Middle frontal gyrus (tissue), 1 donor: Measurements from ENCODE around the gene ITGB1.
"Not testable (repeated sequence)": the region's sequence is repeated elsewhere in the genome, so short reads cannot be mapped to it uniquely, and the experiment has no call there.

Source experiments
- DNase-seq: peaks from one replicate; pipeline ENCODE4 v3.0.0-alpha.2; 2015; ENCODE audit warnings: low spot score; ENCODE audit errors: extremely low spot score

ITGB1 gene

DNA sequence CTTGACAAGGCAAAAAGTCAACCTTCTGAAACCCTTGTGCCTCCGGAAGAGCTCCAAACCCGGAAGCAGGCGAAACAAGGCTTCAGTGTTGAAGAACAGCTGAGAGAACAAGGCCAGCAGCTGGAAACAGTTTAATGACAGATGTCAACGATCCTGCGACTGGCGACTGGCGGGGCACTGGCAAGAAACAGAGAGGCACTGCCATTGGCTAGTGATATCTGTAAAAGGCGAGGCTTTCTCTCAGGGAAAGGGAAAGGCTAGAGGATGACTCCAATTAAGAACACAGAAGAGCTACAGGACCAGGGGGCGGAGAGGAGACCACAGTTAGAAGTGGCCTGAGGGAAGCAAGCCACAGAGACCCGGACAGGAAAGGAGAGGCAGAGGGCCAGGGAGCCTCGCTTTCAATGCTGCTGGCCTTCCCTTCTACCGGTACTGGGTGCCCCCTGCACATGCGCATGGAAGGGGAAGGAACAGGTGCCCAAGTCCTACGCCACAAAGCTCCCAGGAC lies 19.4 kb downstream of the ITGB1 start:
- peak; percentile 42 for DNase-seq

DNA sequence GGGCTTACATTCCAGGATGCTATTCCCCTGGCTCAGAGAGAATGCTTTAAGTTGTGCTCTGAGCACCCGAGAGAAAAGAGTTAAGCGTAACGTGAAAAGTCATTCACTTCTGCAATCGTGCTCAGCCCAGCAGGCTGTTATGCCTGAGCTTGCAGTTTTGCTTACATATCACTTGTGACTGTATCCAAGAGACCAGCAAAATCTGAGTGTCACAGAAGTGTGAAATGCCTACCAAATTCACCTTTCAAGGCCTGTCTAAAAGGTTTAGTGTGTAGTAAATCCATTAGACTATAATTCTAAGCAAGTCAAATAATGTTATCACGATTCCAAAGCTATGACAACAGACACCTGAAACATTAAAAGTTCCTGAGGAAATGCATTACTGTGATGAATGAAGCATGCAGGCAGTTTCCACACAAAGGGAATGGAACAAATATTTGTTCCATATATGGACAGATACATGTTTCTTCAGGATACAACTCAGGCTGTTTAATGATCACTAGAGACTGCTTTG lies 20.1 kb downstream of the ITGB1 start:
- no peak for DNase-seq

DNA sequence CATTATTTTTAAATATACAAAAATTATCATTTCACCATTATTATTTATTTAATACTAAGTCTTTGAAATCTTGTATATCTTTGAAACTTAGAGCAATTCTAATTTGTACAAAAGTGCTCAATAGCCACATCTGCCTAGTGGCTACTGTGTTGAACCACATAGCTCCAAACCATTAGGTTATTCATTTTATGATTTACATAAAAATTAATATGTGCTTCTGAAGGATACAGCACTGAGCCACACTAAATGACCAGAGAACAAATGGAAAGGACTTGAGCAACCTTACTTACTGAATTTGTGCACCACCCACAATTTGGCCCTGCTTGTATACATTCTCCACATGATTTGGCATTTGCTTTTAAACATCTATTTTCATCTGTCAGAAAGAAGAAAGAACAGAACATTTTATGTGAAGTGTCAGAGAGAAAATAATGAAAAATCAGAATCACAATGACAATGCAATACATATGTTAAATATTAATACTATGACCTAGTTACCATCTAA lies 25.8 kb downstream of the ITGB1 start:
- no peak for DNase-seq

DNA sequence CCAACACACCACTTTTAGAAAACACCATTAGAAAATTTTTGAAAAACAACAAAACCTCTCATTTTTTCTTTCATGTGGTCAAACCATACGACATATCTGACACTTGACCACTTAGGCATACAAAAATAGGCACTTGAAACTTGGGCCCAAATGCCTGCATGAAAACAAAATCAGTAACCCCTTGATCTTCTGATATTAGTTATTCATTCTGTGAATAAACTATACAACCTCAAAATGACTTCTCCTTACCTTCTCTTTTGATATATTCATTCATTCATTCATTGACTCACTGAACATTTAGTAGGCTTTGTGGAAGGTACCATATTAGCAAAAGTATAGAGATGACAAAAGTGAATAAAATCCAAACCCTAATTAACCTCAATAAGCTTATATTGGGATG lies 26.4 kb downstream of the ITGB1 start:
- DNase-seq: no peak

DNA sequence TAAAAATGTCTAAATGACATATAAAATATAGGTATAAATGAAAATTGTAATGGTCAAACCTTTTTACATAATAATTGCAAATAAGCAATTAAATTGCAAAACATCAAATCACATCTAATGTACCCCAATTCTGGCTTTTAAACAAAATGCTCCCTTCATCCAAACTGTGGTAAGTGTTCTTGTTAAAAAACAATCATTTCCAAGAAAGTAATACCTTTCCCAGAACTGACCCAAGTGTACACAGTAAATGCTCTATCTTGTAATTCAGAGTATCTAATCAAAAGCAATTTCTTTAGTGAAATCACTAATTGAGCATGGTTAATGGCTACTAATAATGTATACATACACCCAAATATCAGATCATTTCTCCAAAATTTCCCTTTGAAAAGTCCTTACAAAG lies 28.0 kb downstream of the ITGB1 start:
- DNase-seq: no peak

DNA sequence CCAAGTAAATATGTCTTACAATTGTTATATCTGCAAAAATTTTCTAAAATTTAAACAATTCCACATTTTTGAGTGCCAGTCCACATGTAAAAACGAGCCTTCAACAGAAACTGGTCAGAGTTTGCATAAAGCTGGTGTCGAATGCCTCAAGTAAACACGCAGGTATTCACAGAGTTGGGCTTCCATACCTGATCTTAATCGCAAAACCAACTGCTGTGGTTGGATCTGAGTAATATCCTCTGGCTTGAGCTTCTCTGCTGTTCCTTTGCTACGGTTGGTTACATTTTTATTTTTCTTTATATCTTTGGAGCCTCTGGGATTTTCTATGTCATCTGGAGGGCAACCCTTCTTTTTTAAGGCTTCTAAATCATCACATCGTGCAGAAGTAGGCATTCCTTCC lies 28.4 kb downstream of the ITGB1 start:
- no peak for DNase-seq

DNA sequence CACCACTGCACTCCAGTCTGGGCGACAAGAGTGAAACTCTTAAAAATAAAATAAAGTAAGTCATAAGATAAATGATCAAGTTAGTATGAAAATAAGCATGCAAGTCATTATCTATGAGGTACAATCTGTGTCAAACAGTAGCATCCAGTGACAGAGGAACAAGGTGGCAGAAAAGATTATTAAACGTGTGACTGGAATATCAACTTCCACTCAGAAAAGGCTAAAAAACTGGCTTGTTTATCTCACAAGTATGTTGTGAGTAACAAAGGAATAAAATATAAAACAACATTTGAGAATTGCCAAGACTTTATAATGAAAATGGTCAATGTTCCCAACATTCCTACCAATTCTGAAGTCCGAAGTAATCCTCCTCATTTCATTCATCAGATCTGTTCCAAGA lies 30.3 kb downstream of the ITGB1 start:
- no peak for DNase-seq

DNA sequence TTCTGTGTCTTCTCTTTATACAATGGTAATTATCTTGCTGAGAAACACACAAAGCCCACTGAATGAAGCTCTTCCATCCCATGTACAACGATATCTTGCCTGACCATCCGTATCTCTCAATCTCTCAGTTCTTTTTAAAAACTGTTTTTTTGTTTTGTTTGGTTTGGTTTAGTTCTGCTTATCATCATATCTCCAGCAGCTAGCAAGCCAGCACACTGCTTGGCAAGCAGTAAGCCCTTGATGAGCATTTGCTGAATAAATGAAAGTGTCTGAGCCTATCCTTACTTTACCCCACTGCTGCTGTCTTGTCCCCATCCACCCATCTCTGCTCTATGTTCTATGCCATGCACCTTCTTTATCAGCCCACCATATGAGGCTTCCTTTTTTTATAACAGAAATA lies 34.2 kb downstream of the ITGB1 start:
- DNase-seq: no peak

DNA sequence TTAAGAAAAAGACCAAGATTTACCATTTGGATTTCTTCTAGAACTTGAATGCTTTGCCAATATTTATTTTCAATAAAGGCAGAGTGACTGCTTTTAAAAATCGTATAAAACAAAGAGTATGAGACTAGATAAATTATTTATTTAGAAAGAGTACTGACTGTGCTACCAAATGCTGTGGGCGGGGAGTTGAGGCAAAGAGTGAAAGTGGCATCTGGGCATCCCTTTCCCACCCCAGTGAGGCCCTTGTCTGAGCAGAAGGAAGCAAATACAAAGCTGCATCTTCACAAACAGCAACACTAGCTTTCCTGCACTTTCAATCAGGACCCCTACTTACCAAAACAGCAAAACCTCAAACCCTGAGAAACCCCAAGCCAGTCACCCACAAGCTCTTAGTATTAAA lies 34.9 kb downstream of the ITGB1 start:
- no peak for DNase-seq

DNA sequence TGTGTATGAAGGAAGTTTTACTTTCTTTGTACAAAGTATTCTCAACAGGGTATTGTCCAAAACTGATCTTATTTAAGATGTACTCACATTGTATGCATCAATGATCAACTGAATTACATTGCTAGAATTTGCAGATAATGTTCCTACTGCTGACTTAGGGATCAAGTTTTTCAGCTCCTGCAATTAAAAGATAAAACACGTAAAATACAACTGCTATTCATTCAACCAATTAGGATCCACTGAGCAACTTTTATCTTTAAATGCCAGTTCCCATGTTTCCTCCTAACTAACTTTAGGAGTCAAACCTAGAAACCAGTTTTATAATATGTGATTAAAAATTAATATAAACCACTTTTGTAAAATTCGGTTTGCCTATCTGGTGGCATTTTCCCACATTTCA lies 35.9 kb downstream of the ITGB1 start:
- no peak for DNase-seq

DNA sequence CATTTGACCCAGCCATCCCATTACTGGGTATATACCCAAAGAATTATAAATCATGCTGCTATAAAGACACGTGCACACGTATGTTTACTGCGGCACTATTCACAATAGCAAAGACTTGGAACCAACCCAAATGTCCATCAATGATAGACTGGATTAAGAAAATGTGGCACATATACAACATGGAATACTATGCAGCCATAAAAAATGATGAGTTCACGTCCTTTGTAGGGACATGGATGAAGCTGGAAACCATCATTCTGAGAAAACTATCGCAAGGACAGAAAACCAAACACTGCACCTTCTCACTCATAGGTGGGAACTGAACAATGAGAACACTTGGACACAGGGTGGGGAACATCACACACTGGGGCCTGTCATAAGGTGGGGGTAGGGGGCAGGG lies 40.2 kb downstream of the ITGB1 start:
- DNase-seq: not testable (repeated sequence)

DNA sequence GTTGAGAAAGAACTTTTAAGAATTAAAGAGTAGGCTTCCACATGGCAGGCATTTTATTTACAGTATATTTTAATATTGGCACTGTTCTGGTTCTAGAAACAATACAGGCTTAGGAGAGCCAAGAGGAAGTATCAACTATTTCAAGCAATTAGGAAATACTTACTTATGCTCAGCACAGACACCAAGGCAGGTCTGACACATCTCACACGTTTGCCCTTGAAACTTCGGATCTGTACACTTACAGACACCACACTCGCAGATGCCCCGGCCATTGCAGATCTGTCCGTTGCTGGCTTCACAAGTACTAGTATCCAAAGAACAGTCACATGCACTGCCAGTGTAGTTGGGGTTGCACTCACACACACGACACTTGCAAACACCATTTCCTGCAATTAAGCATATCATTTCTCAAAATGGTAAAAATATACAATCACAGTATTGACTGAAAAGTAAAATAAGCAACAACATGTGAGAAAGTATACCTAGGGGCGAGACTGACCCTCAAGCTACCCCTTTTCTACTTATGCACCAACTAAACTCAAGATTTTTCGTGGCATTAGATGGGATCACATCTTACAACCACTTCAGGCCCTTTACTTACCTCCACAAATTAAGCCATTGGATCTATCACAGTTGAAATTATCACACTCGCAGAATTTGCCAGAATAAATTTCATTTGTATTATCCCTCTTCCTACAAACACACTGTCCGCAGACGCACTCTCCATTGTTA lies 46.6 kb downstream of the ITGB1 start:
- DNase-seq: no peak

DNA sequence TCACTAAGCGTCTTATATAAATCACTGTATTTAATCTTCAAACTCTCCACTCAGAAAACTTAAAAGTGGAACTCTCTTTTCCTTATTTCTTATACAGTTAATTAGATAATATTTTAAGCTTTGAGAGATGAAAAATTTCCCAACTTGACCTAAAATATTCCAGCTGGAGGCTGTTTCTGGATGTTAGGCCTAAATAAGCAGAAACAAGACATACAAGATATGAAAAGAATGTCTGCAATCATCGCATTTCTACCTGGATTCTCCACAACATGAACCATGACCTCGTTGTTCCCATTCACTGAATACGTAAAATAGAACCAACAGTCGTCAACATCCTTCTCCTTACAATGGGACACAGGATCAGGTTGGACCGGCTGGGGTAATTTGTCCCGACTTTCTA lies 48.1 kb downstream of the ITGB1 start:
- not testable (repeated sequence) for DNase-seq

DNA sequence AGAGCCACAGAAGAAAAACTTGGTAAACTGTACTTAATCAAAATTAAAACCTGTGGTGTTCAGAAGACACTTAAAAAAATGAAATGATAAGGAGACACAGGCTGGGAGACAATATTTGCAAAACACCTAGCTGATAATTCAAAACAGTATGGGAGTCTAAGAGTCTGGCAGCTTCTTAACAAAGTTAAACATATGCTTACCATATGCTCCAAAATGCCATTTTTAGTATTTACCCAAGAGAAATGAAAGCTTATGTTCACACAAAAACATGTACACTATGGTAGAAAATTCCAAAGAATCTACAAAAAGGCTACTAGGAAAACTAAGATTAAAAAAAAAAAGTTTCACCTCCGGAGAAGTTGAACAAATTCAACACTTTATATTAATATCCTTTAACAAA lies 48.6 kb downstream of the ITGB1 start:
- no peak for DNase-seq

DNA sequence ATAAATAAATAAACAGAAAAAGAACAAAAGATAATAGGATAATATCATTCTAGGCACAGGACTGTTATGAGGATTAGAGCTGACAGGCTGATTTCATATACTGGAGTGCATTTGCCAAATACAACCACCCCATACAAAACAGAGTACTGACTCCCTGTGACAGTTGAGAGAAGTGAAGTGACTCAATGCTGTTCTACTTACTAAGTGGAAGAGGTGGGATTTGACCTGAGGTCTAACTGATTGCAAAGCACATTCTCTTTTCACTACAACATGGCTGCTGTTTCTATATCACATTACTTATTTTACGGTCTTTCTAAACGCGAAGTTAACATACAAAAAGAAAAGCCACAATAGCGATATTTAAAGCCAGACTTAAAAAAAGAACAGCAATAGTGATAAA lies 51.4 kb downstream of the ITGB1 start:
- DNase-seq: no peak

DNA sequence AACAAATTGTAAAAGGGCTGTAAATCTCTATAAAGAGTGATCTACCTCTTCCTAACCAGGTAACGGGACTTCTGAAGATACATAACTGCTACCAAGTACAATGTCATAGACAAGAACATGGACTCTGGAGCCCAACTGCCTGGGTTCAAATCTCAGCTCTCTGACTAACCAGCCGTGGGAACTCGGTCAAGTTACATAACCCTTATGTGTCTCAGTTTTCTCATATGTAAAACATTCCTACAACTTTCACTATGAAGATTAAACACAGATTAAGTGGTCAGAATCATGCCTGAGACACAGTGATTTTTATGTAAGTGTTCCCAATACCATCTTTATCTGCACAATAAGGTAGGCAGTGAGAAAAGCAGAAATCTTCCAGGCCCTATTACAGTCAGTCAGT lies 52.6 kb downstream of the ITGB1 start:
- DNase-seq: no peak

DNA sequence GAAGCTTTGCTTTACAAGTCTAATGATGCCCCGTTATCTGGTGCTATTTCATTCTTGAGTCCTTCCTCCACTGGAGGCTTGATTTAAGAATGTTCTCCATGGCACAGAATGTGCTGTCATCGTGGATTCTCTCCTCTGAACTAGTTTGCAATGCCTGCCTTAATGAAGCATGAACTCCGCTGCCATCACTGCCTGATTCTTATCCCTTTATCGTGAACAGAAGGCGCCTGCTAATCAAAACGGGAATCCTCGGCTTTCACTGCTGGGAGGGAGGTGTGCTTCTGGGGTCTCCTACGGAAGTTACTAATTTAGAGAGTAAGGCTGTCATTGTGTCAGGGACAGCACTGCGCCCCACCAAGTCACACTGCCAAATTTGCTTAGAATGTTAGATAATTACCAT lies 56.2 kb downstream of the ITGB1 start:
- DNase-seq: no peak

DNA sequence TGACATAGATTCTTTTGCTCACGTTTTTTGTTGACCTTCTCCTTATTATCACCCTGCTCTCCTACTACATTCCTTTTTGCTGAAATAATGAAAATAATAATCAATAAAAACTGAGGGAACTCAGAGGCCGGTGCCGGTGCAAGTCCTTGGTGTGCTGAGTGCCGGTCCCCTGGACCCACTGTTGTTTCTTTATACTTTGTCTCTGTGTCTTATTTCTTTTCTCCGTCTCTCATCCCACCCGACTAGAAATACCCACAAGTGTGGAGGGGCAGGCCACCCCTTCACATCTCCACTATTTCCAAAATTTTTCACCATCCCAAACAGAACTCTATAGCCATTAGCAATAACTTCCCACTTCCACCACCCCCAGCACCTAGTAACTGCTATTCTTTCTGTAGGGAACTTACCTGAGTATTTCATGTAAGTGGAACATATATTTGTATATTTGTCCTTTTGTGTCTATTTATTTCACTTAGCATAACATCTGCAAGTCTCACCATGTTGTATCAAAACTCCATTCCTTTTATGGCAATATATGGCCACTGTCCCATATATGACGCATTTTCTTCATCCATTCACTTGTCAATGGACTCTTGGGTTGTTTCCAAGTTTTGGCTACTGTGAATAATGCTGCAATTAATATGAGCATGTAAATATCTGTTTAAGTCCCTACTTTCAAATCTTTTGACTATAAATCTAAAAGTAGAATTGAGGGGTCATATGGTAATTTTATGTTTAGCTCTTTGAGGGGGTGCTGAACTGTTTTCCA lies 62.6 kb downstream of the ITGB1 start:
- not testable (repeated sequence) for DNase-seq

DNA sequence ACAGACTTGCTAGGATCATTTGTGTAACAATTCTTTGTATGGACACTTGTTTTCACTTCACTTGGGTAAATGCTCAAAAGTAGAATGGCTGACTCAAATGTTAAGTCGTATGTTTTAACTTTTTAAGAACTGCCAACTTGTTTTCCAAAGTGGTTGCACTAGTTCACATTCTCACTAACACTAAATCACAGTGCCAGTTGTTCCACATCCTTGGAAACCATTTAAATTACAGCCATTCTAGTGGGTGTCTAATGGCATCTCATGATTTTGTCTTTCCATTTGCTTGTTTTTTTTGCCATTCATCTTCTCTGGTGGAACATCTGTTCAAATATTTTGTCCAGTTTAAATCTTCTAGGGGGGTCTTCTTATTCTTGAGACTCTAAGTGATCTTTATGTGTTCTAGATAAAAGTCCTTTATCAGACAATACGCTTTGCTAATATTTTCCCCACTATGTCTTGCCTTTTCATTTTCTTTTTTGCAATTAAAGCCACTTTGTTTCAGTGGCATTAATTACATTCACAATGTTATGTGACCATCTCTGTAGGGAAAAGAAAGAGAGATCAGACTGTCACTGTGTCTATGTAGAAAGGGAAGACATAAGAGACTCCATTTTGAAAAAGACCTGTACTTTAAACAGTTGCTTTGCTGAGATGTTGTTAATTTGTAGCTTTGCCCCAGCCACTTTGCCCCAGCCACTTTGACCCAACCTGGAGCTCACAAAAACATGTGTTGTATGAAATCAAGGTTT lies 63.9 kb downstream of the ITGB1 start:
- DNase-seq: no peak

DNA sequence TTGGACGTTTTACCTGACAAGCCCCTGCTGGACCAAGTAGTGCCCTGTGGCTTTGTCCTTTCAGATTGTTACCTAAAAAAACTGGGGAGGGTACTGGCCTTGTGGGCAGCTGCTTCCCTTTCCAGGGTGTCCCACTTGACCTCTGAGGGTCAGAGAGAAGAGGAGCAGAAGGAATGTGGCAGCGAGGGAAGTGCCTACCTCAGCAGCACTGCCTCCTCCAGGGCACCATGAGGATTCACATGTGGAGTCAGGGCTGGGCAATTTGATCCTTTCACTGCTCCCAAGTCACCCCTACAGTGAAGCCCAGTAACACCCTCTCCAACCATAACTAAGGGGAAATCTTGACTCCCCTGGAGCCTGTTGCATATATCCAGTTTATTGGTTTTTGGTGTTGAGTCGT lies 64.6 kb downstream of the ITGB1 start:
- no peak for DNase-seq

DNA sequence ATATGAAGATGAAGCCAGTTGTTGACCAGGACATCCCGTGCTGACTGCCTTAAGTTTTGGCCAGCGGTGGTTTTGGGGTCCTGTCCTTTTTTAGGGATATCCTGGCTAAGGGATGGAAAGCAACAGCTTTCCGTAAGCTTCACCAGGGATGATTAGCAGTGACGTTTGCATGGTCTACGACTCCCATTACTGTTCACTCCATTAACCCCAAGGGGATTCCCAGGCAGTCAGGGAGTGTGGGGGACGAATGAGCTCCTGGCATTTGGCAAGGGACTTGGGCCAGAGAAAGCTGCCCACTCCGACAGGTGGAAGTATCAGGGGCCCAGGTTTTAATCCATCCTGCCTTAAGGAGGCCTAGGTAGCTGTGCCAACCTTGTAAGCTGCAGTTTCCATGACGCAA lies 66.8 kb downstream of the ITGB1 start:
- DNase-seq: no peak

DNA sequence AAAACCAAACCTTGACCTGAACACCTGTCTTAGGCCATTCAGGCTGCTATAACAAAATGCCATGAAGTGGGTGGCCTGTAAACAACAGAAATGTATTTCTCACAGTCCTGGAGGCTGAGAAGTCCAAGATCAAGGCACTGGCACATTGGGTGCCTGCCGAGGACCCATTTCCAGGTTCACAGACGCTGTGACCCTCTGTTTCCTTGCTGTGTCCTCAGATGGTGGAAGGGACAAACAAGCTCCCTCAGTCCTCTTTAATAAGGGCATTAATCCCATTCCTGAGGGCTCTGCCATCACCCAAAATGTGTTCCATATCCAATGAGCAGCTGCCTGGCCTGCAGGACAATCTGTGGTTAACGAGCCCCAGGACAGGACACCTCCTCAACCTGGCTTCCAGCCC lies 67.6 kb downstream of the ITGB1 start:
- DNase-seq: no peak
